ENCODE results near the gene WDR91.

WDR91 gene

GRCh38 chr7:135156290-135156689 lies 55.0 kb downstream of the WDR91 start:
- H4K20me1 ChIP-seq (ENCODE audit: insufficient read depth) = no peaks in the 10 kb centered on the region
- no peaks in the 10 kb centered on the region for H3K36me3 ChIP-seq (ENCODE audit: insufficient read depth)
- peaks cover 23% of the 10 kb centered on the region; the same call in 1 of the 2 replicates for H3K79me2 ChIP-seq (ENCODE audit: insufficient read depth, low read depth)
- TF ChIP-seq, protein P1, sequence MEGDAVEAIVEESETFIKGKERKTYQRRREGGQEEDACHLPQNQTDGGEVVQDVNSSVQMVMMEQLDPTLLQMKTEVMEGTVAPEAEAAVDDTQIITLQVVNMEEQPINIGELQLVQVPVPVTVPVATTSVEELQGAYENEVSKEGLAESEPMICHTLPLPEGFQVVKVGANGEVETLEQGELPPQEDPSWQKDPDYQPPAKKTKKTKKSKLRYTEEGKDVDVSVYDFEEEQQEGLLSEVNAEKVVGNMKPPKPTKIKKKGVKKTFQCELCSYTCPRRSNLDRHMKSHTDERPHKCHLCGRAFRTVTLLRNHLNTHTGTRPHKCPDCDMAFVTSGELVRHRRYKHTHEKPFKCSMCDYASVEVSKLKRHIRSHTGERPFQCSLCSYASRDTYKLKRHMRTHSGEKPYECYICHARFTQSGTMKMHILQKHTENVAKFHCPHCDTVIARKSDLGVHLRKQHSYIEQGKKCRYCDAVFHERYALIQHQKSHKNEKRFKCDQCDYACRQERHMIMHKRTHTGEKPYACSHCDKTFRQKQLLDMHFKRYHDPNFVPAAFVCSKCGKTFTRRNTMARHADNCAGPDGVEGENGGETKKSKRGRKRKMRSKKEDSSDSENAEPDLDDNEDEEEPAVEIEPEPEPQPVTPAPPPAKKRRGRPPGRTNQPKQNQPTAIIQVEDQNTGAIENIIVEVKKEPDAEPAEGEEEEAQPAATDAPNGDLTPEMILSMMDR (conservative IDR thresholded peaks at IDR 0.05; ENCODE audit: low read depth, low read length) = no peak
- H3K4me3 ChIP-seq (IDR thresholded peaks at IDR 0.05; ENCODE audit: insufficient read depth, low read depth, low read length) = no peak overlapping the region
- no peaks in the 10 kb centered on the region for H3K27me3 ChIP-seq (ENCODE audit: insufficient read depth, low read depth)
- no peak overlapping the region for H3K27ac ChIP-seq
- no peak overlapping the region for H3K9ac ChIP-seq
- no peak overlapping the region for H2AFZ ChIP-seq (ENCODE audit: low read depth)
- H3K4me2 ChIP-seq = no peak overlapping the region
- peaks cover 42% of the 10 kb centered on the region for H3K4me1 ChIP-seq (ENCODE audit: low read depth, poor library complexity, severe bottlenecking)

DNA sequence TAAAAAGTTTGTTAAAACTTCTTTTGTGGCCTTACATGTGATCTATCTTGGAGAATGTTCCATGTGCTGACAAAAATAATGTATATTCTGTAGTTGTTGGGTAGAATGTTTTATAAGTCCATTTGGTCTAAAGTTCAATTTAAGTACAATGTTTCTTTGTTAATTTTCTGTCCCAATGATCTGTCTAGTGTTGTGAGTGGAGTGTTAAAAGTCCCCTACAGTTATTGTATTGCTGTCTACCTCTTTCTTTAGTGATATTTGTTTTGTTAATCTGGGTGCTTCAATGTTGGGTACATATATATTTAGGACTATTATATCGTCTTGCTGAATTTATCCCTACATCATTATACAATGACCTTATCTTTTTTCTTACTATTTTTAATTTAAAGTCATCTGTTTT lies 56.6 kb downstream of the WDR91 start:
- Histone ChIP-seq H3K4me1 (ENCODE audit: low read depth, poor library complexity, severe bottlenecking) (peaks cover 41% of the 10 kb centered on the region), H2AFZ (ENCODE audit: low read depth) (no peak overlapping the region), H3K79me2 (ENCODE audit: insufficient read depth, low read depth) (peaks cover 24% of the 10 kb centered on the region), H3K27ac (no peak overlapping the region), H3K4me2 (no peak overlapping the region), H3K36me3 (ENCODE audit: insufficient read depth) (no peaks in the 10 kb centered on the region), H3K27me3 (ENCODE audit: insufficient read depth, low read depth) (no peaks in the 10 kb centered on the region), H3K9ac (no peak overlapping the region), H4K20me1 (ENCODE audit: insufficient read depth) (no peaks in the 10 kb centered on the region), H3K4me3 (IDR thresholded peaks at IDR 0.05; ENCODE audit: insufficient read depth, low read depth, low read length) (no peak overlapping the region)
- TF ChIP-seq, protein P1 (conservative IDR thresholded peaks at IDR 0.05; ENCODE audit: low read depth, low read length) = no peak

DNA sequence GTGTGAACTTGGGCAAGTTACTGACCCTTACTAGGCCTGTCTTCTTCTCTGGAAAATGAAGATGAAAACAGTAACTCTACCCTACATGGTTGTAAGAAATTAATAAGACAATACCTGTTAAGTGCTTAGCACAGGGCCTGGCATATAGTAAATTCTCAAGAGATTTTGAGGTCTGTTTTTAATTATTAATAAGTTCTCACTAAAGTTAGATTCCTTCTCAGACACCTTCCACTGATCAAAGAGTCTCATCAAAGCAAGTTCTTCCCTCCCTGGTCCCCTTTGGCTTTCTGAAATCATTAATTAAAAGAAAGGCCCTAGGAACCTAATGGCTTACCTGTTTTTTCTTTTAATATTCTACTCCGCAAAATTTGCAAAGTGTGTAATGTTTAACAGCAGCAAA lies 58.9 kb downstream of the WDR91 start:
- TF ChIP-seq, protein P1 (conservative IDR thresholded peaks at IDR 0.05; ENCODE audit: low read depth, low read length) = no peak
- no peaks in the 10 kb centered on the region for H4K20me1 ChIP-seq (ENCODE audit: insufficient read depth)
- H3K79me2 ChIP-seq (ENCODE audit: insufficient read depth, low read depth) = peaks cover 32% of the 10 kb centered on the region

GRCh38 chr7:135151533-135151932 lies 59.8 kb downstream of the WDR91 start:
- peaks cover 36% of the 10 kb centered on the region for H3K4me1 ChIP-seq (ENCODE audit: low read depth, poor library complexity, severe bottlenecking)
- TF ChIP-seq, protein P1 (conservative IDR thresholded peaks at IDR 0.05; ENCODE audit: low read depth, low read length) = no peak
- no peak overlapping the region for H3K4me2 ChIP-seq
- peaks cover 32% of the 10 kb centered on the region for H3K79me2 ChIP-seq (ENCODE audit: insufficient read depth, low read depth)
- H4K20me1 ChIP-seq (ENCODE audit: insufficient read depth) = no peaks in the 10 kb centered on the region
- no peak overlapping the region for H3K4me3 ChIP-seq (IDR thresholded peaks at IDR 0.05; ENCODE audit: insufficient read depth, low read depth, low read length)
- H3K36me3 ChIP-seq (ENCODE audit: insufficient read depth) = no peaks in the 10 kb centered on the region
- no peak overlapping the region for H2AFZ ChIP-seq (ENCODE audit: low read depth)
- H3K27me3 ChIP-seq (ENCODE audit: insufficient read depth, low read depth) = no peaks in the 10 kb centered on the region
- H3K27ac ChIP-seq = no peak overlapping the region
- no peak overlapping the region for H3K9ac ChIP-seq

More for the DNA sequence above, 58.9 kb downstream of the WDR91 start:
- Histone ChIP-seq H3K9ac (no peak overlapping the region), H3K4me1 (ENCODE audit: low read depth, poor library complexity, severe bottlenecking) (peaks cover 31% of the 10 kb centered on the region), H3K27me3 (ENCODE audit: insufficient read depth, low read depth) (no peaks in the 10 kb centered on the region), H2AFZ (ENCODE audit: low read depth) (no peak overlapping the region), H3K36me3 (ENCODE audit: insufficient read depth) (no peaks in the 10 kb centered on the region), H3K27ac (no peak overlapping the region), H3K4me2 (no peak overlapping the region), H3K4me3 (IDR thresholded peaks at IDR 0.05; ENCODE audit: insufficient read depth, low read depth, low read length) (no peak overlapping the region)

Measured in KMS-11 (cell line).